H54 (cell line): ENCODE data around the gene MAP2K7.
"Not testable (repeated sequence)": the region's sequence is repeated elsewhere in the genome, so short reads cannot be mapped to it uniquely, and the experiment has no call there.

Source experiments
- DNase-seq: peaks from one replicate; pipeline ENCODE4 v3.0.0; 2011; ENCODE audit warnings: low spot score, mixed read lengths; ENCODE audit not compliant: insufficient read length
- FAIRE-seq: peaks from 3 replicates; lab custom pipeline; 2011; peaks lifted over from hg19 to GRCh38; lab: Jason Lieb, UNC
- POLR2A ChIP-seq: IDR thresholded peaks from 2 replicates; pipeline ENCODE4 v1.6.1; 2011; ENCODE audit warnings: low read depth, mild to moderate bottlenecking, low read length

Gene MAP2K7

DNA sequence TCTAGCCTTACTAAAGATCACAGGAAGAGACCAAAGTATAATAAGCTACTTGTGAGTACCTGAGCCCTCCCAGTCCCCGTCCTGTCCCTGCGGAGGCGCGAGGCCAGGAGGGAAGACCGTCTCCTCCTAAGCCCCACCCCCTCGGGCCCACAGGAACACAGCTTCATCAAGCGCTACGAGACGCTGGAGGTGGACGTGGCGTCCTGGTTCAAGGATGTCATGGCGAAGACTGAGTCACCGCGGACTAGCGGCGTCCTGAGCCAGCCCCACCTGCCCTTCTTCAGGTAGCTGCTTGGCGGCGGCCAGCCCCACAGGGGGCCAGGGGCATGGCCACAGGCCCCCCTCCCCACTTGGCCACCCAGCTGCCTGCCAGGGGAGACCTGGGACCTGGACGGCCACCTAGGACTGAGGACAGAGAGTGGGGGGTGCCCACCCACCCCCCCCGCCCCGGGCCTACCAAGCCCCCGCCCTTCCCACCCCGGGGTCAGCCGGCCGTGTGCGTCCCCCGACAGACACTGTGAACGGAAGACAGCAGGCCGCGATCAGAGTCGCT is 8.5 kb downstream of the MAP2K7 start:
- FAIRE-seq (no peak), DNase-seq (no peak)
- TF ChIP-seq POLR2A, result no peak

GRCh38 chr19:7912697-7913564 is 9.3 kb downstream of the MAP2K7 start:
- TF ChIP-seq POLR2A, result no peak
- no peak for FAIRE-seq

DNA sequence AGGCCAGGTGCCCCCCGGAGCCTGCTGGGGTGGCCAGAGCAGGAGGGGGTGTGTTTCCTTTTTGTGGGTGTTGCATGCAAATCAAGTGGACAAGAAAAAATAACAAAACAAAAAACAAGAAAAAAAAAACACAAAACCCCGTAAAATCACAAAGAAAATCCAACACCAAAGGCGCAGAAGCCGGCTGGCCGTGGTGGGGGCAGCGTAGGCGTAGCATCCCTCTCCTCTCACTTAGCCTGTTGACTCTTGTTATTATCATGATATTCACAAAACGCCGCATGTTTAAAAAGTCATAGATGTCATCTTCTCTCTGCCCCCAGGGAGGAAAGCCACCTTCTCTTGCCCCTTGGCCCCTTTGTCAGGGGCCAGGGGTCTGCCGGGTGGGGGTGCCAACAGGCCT is 10.0 kb downstream of the MAP2K7 start:
- no peak for FAIRE-seq
- DNase-seq, result no peak
- no peak for TF ChIP-seq POLR2A

More at GRCh38 chr19:7912697-7913564, 9.3 kb downstream of the MAP2K7 start:
- DNase-seq, result no peak

DNA sequence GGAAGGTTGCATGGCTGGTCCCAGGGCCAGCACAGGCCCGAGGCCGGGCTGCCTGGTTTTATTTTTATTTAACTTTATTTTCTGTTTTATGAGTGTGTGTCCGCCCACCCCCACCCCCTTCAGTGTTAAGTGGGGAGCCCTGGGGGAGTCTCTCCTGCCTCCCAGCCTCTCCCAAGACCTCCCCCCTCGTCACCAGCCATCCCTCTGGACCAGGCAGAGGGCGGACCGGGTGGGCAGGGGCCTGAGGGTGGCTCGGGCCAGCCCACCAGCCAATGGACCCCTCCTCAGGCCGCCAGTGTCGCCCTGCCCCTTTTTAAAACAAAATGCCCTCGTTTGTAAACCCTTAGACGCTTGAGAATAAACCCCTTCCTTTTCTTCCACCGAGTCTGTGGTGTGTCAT is 10.4 kb downstream of the MAP2K7 start:
- no peak for FAIRE-seq
- TF ChIP-seq POLR2A, result no peak
- DNase-seq, result no peak

DNA sequence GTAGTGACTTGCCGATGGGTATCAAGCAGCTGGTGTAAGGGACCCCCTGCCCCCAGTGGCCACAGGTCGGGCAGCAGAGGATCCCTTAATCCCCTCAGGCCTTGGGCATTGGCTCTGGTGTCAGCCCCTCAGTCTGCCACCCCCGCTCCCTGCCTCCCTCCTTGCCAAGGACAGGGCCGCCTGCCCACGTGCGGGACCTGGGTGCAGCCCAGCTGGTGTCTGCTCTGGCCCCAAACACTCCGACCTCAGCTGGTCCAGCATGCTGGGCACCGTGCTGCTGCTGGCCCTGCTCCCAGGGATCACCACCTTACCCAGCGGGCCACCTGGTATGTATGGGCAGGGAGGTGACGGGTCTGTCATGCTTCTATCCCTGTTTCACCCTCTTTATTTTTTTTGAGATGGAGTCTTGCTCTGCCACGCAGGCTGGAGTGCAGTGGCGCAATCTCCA is 10.9 kb downstream of the MAP2K7 start, which contains the start of gene TGFBR3L:
TSS of gene TGFBR3L (plus strand) at position 233 of the 448 bp plus-strand sequence.
- no peak for DNase-seq
- no peak for TF ChIP-seq POLR2A
- no peak for FAIRE-seq

GRCh38 chr19:7915250-7916102 is 11.8 kb downstream of the MAP2K7 start:
- DNase-seq (no peak), FAIRE-seq (no peak)
- TF ChIP-seq POLR2A, result no peak

DNA sequence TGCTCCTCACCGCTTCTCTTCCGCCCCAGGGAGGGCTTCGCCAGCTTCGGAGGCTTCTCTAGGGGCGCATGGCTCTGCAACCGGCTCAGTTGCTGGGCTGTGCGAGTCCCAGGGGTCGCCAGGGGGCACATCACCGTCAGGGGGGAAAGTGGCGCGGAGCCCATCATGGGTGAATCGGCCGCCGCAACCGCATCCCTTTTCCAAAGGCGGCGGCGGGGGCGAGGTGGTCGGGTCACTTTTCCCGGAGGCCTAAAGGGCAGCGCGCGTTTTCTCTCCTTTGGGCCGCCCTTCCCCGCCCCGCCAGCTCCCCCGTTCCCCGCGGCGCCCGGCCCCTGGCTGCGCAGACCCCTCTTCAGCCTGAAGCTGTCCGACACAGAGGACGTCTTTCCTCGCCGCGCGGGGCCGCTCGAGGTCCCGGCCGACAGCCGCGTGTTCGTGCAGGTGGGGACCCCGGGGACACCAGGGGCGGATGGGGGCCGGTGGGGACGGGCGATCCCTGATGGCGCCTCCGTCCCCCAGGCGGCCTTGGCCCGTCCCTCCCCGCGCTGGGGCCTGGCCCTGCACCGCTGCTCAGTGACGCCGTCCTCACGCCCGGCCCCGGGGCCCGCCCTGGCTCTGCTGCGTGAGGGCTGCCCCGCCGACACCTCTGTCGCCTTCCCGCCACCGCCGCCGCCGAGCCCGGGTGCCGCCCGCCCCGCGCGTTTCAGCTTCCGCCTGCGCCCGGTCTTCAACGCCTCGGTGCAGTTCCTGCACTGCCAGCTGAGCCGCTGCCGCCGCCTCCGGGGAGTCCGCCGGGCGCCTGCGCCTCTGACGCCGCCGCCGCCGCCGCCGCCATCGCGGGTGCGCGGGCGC is 12.7 kb downstream of the MAP2K7 start:
- DNase-seq, result no peak
- TF ChIP-seq POLR2A, result 0 out of 2 replicates have a peak, but pooled peaks have one; percentile 11
- no peak for FAIRE-seq

GRCh38 chr19:7916955-7917266 is 13.2 kb downstream of the MAP2K7 start:
- FAIRE-seq (no peak), DNase-seq (no peak)
- 0 out of 2 replicates have a peak, but pooled peaks have one; percentile 0 for TF ChIP-seq POLR2A

DNA sequence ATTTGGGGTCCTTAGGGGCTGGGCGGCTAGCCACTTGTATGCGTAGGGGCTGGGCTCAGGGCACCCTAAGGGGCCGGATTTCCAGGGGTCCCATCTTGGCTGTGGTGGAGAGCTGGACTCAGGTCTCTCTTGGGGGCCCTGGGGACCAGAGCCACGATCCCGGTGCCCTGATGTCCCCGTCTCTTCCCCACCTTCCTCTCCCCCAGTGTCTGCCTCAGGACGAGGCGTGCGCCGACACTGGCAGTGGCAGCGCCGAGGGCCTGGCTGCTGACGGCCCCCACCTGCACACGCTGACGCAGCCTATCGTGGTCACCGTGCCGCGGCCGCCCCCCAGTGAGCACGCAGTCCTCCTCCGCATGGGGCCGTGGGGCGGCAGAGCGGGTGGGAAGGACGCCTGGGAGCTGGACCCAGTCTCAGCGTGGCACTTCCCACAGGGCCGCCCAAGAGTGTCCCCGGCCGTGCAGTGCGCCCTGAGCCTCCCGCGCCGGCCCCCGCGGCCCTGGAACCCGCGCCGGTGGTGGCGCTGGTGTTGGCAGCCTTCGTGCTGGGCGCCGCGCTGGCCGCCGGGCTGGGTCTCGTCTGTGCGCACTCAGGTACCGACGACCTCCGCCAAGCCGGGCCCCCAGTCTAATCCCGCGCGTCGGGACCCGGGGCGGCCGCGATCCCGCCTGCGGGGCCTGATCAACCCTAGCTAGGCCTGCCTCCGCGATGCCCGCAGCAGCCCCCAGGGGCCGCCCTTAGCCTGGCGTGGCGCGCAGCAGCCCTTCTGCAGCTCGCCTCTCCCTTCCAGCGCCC is 13.8 kb downstream of the MAP2K7 start:
- TF ChIP-seq POLR2A, result no peak
- FAIRE-seq (no peak), DNase-seq (no peak)

GRCh38 chr19:7918062-7918614 is 14.5 kb downstream of the MAP2K7 start:
- DNase-seq, FAIRE-seq: not testable (repeated sequence)

GRCh38 chr19:7918615-7919421 is 15.1 kb downstream of the MAP2K7 start:
- FAIRE-seq (no peak), DNase-seq (no peak)
- TF ChIP-seq POLR2A, result no peak
